DMS53 treated with DMSO at 0.1 percent for 48 hours (cell line): Measurements from ENCODE around the gene ADAMTS16.

Experiments
- DNase-seq: peaks from one replicate; lab custom pipeline; 2025; ENCODE audit not compliant: unreplicated experiment; lab: John Stamatoyannopoulos, UW

Gene ADAMTS16

DNA sequence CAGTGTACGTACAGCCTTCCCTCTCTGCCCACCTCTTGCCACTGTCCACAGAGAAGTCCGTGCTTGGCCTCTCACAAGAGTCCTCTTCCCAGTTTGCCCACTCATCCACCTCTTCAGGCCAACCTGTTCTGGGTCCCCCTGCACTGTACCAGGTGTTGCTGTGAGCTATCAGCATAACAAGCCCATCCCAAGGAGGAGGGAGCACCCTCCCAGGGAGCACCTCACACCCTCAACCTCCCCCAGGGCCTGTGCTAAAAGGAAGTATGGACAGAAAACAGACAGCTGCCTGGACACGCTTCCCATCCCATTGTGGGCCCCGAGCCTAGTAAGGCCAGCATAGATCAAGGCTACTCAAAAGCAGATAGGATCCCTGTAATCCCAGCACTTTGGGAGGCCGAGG lies 168.2 kb downstream of the ADAMTS16 start:
- DNase-seq = no peak

DNA sequence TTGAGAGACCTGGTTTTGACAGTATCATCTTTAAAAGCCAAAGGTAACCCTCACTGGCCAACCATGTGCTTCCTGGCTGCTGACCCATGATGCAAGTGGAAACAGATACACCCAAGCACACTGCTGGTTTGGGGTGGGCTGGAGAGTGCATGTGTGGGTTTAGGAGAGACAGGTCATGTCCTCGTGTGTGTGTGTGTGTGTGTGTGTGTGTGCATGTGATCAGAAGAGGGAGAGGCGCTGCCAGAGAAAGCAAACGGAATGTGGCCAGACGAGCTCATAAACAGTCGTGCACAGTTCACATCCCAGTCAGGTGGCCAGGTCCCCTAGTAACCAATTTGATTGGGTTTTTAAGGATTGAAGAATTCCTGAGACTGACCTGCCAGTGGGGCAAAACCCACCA lies 169.5 kb downstream of the ADAMTS16 start:
- no peak for DNase-seq

DNA sequence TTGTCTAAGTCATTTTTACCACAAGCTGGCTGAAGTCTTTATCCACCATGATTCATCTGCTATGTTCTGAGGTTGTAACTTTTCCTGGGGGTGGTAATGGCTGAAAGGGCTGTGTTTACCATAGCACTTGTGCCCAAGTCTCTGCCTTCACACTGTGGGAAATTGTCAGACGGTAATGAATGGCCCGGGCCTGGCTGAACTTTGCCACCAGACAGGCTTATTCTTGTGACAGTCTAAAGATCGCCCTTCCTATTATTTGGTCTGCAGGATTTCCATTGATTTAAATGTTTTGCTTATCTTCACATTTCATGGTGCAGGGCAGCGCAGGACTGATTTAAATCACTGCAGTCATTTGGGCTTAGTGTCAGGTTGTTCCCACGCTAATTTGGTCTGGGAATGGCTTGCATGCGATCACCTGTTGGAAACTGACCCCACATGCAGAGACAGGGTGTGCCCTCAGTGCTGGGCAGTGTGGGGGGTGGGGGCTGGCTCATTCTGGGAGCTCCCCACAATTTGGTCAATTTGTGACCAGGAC lies 173.0 kb downstream of the ADAMTS16 start:
- no peak for DNase-seq

DNA sequence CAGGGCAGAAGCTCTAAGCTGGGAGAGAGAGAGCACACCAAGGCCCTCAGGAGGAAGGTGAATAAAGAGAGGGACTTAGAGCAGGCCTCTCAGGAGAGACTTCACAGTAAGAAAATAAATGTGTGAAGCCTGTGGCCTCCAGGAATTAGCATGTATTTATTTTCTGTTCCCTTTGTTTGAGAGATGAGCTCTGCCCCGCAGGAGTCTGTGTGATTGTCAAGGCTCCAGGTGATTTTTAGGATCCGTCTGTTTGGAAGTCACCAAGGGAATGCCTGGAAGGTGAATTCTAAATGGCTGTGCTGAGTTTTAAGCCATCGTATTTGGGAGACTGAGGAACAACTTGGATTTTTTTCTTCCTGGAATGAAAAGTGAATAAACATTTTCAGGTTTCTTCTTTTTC lies 174.0 kb downstream of the ADAMTS16 start:
- no peak for DNase-seq

DNA sequence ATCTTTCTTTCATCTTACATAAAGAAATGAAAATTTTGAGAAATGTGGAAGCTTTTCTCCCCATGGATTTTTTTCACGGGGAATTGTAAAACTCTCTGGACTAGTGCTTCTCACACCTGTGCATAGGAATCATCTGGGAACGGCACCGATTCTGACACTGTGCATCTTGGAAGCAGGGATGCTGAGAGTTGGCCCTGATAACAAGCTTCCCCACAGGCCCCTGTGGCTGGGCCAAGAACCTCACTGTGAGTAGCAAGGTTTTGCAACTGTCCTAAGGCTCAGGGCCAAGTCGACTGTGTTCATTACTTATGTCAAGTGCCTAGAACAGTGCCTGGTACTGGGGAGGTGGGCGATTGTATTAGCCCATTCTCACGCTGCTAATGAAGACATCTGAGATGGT lies 174.5 kb downstream of the ADAMTS16 start:
- no peak for DNase-seq

DNA sequence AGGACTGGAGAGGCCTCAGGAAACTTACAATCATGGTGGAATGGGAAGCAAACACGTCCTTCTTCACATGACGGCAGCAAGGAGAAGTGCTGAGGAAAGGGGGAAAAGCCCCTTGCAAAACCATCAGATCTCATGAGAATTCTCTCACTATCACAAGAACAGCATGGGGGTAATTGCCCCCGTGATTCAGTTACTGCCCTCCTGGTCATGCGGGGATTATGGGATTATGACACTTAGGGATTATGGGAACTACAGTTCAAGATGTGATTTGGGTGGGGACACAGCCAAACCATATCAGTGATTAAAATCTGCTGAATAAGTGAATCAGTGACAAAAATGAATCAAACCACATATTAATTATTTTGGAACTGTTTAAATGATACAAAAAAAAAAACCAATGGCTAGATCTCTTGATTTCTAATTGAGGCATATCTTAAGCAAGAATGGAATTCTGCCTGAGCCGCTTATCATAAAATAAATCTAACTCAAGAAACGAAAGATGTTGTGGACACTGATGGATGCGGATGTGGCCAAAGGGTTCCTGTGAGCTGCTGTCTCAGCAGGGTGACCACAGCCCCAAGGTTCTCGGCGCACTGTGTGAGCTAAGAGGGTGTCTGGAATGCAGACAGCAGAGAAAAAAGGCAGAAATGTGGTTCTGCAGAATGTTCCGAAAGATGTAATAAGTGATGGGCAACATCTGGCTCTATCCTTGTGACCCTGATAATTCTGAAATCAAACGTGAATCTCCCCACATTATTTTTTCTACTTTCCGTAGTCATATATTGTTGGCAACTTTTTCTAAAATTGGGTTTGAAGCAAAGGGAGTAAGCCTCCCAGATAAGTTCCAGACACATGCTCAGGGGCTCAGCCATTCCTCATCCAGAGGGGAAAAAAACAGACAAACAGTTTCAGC lies 175.2 kb downstream of the ADAMTS16 start:
- no peak for DNase-seq

DNA sequence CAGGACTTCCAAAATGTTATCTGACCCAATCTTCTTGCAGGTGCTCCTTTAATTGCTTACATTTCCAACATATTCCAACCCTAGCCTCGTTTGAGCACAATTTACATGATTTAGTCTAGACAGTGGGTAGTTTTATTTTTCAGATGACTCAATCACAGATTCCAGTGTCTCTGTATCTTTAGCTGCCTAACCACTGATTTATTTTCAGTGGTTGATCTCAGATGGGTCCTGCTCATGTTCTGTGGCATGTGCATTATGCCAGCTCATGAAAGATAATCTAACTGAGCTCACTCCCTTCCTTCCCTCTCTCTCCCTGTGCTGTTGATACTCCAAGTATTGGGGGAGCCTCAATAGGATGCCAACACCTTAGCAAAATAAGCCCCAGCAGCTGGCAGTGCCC lies 176.2 kb downstream of the ADAMTS16 start:
- DNase-seq = no peak

DNA sequence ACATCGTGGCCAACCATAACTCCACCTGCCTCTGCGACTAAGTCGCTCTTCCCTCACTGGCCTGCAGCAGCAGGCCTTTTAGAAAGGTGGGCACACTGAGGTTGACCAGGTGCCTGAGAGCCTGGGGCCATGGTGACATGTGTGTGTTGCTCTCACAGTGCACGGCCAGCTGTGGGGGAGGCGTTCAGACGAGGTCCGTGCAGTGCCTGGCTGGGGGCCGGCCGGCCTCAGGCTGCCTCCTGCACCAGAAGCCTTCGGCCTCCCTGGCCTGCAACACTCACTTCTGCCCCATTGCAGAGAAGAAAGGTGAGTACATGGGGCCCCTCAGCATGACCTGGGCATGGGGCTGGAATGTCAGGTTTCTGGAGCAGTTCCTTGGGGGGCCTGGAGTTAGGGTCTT lies 177.8 kb downstream of the ADAMTS16 start:
- DNase-seq = no peak

DNA sequence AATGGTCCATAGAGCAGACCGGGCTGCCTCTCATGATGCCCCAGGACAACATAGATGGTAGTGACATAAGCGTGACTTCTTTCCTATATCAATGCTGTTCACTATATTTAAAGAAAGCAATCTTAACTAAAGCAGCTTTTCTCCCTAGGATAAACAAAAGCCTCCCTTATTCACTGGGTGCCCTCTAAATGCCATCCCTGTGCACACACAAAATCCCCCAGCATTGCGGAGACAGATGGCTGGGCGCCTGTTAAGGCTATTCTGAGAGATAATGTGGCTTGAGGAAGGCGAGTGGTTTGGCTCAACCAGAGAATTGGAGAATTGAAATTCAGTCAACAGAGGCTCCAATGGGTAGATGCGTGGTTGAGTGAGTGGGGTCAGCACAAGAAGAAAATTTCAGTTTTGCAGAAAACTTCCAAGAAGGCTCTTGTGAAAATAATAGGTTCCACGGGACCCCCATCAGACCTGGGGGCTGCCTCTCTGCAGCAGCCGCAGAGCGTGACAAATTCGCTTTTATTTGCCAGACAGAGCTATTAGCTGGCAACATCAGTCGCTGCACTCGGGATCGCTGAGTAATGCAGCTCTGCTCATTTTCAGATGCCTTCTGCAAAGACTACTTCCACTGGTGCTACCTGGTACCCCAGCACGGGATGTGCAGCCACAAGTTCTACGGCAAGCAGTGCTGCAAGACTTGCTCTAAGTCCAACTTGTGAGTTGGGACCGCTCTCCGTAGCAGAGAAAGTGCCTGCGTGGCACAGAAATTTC lies 178.5 kb downstream of the ADAMTS16 start:
- DNase-seq = no peak

DNA sequence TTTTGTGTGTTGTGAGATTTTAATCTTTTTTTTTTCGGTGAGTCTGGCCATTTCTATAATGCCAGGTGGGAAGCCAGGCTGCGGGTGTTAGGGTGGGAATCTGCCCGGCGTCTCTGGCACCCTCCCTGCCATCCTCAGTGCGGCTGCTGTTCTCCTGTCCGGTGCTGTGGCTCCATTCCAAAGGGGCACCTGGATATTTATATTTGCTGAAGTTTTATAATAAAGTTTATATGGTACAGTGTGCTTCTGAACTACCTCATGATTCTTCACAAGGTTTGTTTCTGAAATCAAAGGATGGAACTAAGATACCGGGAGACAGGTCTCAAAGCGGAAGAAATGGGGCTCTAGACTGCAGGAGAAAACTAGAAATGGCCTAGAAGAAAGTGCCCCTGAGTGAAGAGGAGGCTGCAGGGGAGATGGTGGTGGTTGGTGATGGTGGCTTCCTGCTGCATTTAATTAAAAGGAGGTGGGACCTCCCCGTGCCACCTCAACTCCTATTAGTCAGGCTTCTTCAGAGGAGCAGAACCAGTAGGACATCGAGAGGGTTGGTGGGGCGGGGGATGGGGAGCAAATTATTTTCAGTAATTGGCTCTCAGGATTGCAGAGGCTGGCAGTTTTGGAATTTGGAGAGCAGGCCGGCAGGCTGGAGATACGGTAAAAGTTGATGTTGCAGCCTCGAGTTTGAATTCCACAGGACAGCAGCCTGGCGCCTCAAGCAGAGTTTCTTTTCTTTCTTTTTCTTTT lies 180.1 kb downstream of the ADAMTS16 start:
- DNase-seq = no peak

DNA sequence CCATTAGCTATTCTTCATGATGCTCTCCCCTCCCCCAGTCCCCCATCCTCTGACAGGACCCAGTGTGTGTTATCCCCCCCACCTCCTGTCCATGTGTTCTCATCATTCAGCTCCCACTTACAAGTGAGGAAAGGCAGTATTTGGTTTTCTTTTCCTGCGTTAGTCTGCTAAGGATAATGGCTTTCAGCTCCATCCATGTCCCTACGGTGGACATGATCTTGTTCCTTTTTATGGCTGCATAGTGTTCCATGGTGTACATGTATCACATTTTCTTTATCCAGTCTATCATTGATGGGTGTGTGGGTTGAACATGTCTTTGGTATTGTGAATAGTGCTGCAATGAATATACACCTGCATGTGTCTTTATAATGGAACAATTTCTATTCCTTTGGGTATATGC lies 181.0 kb downstream of the ADAMTS16 start:
- DNase-seq = no peak

DNA sequence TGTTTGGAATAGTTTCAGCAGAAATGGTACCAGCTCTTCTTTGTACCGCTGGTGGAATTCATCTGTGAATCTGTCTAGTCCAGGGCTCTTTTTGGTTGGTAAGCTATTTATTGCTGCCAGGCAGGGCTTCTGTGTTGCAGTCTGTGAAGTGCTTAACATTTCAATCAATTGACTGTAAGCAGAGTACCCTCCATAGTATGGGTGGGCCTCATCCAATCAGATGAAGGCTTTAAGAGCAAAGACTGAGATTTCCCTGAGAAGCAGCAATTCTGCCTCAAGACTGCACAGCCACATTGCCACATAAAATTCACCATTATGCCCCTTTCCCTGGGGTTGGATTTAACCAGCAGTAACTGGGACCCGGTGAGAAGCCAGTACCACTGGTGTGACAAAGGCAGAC lies 183.4 kb downstream of the ADAMTS16 start:
- no peak for DNase-seq

DNA sequence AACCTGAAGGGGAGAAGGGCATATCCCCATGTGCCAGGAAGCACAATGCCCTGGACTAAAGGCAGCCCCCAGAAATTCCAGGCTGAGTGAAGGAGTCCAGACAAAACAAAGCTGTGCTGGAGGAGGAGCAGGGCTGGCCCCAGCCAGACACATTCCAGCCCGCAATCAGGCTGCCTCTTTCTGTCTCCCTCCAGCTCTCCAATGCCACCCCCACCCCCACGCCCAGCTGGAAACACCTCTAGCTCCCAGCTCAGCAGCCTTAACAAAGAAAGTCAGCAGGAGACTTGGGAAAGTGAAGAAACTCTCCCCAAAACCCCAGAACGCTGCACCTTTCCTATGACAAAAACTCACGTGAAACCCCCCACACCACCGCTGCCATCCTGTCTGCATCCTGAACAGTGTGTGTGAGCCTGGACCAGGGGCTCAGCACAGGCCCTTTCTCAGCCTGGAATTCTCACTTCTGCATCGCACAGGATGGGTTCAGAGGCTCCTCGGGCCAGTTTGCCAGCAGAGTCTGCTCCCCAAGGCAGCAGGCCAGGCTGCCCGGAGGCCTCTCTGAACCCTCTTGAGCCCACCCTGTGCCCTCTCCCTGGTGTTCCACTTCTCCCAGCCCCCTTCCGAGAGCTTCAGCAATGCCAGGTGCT lies 186.1 kb downstream of the ADAMTS16 start:
- no peak for DNase-seq

DNA sequence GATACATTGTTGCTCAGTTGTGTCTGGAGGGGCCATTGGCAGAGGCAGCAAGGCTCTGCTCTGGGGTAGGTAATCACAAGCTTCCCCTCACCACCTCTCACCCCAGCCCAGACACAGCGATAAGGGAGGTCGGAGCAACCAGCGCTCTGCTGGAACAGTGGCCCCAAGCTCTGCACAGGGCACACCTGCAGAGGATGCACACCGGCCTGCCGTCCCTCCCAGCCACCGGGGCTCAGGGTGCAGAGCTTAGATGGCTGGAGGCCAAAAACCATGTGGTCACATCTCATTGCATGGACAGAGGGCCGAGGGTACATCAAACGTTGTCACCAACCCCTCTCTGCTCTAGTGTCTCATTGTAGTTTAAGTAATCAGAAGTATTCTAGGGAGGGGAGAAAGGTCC lies 187.0 kb downstream of the ADAMTS16 start:
- no peak for DNase-seq

DNA sequence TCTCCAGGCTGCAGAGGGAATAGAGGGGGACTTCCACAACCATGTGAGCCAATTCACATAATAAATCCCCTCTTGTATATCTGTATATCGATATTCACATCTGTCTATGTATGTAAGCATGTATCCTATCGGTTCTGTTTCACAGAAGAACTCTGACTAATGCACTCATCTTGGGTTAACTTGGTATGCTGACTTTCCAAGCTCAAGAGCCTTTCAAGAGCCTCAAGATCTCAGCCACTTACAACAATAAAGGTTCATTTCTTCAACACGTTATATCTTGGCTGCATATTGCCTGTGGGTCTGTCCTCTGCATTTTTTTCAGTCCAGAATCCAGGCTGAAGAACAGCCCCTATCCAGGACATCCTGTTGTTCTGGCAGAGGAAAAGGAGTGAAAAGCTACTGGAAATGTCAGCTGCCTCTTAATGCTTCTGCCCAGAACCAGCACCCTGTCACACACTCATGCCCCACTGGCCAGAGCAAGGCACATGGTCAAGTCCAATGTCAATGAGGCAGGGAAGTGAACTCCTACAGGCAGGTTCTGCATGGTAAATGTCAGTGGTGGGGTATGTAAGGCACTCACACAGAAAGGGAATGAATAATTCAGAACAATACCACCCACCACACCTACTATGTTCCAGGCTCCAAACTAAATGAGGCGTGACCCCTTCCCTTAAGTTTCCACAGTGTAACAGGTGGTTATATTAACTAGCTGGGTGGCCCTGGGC lies 190.8 kb downstream of the ADAMTS16 start:
- DNase-seq = no peak

DNA sequence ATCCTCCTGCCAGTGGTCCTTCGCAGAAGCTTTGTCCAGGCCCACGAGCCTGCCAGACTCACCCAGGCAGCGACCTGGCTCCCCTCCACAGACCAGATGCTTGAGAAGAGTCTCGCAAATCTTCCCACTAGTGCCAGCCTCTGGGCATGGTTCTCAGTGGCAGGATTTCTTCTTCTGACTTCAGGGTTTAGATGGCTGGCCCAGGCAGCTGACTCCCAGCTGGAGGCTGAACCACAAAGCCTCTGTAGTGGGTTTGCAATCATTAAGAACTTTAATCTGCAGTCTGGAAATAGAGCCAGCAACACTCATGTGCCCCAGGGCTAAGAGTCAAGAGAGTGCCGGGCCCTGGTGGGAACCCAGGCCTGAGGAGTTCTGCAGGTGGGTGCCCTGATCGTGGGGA lies 191.7 kb downstream of the ADAMTS16 start:
- no peak for DNase-seq

DNA sequence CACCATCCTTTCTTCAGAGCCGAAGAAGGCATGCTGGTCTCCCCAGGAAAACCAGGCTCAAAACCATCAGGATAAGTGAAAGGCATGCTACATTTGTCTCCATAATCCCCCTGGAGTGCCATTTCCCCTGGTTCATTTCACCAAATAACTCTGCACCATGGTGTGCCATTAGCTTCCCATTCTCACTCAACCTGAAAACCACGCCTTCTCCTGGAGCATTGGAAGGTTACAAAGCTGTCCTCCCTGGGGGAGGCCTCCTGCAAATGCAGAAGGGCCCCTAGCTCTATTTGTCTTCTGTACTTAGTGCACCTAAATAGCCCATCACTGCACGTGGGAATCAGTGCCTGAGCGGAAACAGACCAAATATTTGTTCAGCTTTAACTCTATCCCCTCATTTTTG lies 192.2 kb downstream of the ADAMTS16 start:
- no peak for DNase-seq

DNA sequence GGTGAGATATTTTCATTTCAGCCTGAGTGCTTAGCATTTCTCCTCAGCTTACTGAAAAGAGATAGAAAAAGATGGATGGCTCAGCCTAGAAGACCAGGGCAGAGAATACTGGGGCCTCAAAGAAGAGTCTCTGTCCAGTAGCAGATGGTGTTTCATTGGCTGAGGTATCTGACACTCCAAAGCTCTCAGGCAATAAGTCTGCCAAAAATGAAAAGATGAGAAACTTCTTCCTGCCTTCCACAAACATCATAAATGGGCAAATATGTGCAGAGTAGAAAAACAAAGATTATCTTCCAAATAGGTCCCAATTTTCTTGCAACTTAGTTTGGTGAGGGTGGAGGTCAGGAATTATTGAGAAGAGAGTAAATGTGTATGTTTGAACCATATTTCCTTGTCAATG lies 195.0 kb downstream of the ADAMTS16 start:
- DNase-seq = no peak

DNA sequence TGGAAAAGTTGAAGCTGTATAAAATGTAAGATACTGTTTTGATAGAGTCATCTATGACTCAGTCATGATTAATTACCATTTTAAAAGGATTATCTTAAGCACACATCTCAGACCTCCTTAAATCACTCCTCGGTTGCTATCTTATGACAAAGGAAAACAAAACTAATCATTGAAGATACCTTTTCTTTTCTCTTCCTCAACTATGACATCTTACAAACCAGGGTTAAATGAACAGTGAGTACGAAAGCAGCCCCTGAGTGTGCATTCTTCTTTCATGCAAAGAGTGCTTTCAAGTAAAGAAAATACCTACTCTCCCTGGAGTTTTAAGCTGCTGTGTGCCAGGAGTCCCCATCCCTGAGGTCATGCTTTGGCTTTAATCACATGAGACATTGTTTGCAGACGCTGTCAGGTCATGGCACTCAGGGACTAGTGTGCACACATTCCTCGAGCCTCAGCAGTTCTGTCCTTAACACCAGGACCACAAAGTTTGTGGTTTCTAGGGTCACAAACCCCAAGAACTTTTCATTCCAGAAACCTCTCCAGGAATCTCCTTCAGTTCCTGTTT lies 195.7 kb downstream of the ADAMTS16 start:
- no peak for DNase-seq

DNA sequence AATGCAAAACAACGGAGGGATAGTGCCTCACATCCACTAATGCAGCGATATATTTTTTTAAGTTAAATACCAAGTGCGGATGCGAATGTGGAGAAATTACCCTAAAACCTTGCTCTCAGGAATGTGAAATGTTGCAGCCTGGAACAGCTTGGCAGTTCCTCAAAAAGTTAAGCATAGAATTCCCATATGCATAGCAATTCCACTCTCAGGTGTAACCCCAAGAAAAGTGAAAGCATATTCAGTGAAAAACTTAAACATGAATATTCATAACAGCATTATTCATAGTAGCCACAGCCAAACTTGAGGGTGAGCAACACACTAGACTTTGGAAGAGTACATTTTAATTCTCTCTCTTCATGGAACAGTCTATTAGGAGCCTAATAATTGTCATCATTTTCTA lies 199.1 kb downstream of the ADAMTS16 start:
- DNase-seq = no peak
